HepG2 (cell line): ENCODE results near the gene CHMP4B. TPM values are rescaled to one million over a fixed set of nuclear protein-coding genes. Genes with fewer than 3 reads are reported as not detected.

Experiments used
- KAT7 ChIP-seq: IDR thresholded peaks from 2 replicates; pipeline ENCODE4 v1.6.1; 2018; ENCODE audit warnings: borderline replicate concordance, missing compliant biosample characterization
- PRMT3 ChIP-seq: sonication (generic); formaldehyde crosslinking; IDR thresholded peaks from 2 replicates; pipeline ENCODE4 v1.8.1; 2022; ENCODE audit warnings: low read depth, mild to moderate bottlenecking, moderate library complexity, missing genetic modification reagents, borderline replicate concordance
- SIN3A ChIP-seq: IDR thresholded peaks from 2 replicates; pipeline ENCODE4 v1.6.1; 2011; ENCODE audit warnings: low read depth, mild to moderate bottlenecking, control low read depth, low read length, borderline replicate concordance
- ZBTB8A ChIP-seq: sonication (generic); formaldehyde crosslinking; IDR thresholded peaks from 2 replicates; pipeline ENCODE4 v1.4.0; 2020; ENCODE audit warnings: mild to moderate bottlenecking, low read depth, missing genetic modification reagents, borderline replicate concordance
- ZFP62 ChIP-seq: sonication (generic); formaldehyde crosslinking; IDR thresholded peaks from 2 replicates; pipeline ENCODE4 v1.4.0; 2020; ENCODE audit warnings: missing genetic modification reagents
- polyA plus RNA-seq, 8 experiments: library from polyadenylated mRNA; depleted of rRNA in 3 of 8; stranded (reverse) in 7 of 8; unstranded in 1 of 8; fragments of >200 nt; fragmentation: Illumina TruSeq in 4 of 8; extraction: Trizol in 4 of 8; gene quantifications; 2 replicates each; pipeline versions ENCODE4 v1.2.1 to v1.2.3, GENCODE V29; 2011 to 2016; ENCODE audit warnings: low read depth in 4 of 8, missing spikeins in 1 of 8, mixed read lengths in 1 of 8; ENCODE audit not compliant: insufficient read depth in 1 of 8
- total RNA-seq, 5 experiments: library from RNA; depleted of rRNA; stranded (reverse); fragments of >200 nt; fragmentation: Illumina TruSeq; extraction: Trizol; gene quantifications; 2 replicates each; pipeline ENCODE4 v1.2.3, GENCODE V29; 2016; ENCODE audit warnings: low read depth in 1 of 5
- TF ChIP-seq, protein P1 (sequence below): sonication (generic); formaldehyde crosslinking; IDR thresholded peaks from 2 replicates; pipeline ENCODE4 v1.4.0; 2020; ENCODE audit warnings: missing genetic modification reagents, borderline replicate concordance
- TF ChIP-seq, protein P2 (sequence below): IDR thresholded peaks from 2 replicates; pipeline ENCODE4 v1.6.1; 2016; ENCODE audit warnings: control low read depth
- TF ChIP-seq, protein P3 (sequence below): sonication (generic); formaldehyde crosslinking; IDR thresholded peaks from one replicate; pipeline ENCODE4 v1.5.1; 2020; ENCODE audit warnings: mild to moderate bottlenecking, missing genetic modification reagents; ENCODE audit errors: not compliant biosample characterization
- TF ChIP-seq, protein P4 (sequence below): sonication (generic); formaldehyde crosslinking; IDR thresholded peaks from 2 replicates; pipeline ENCODE4 v1.4.0; 2020; ENCODE audit warnings: mild to moderate bottlenecking, missing genetic modification reagents, borderline replicate concordance

CHMP4B gene
- total and polyA plus RNA-seq, 2 of the 13 experiments (the other 11 are each of a cell fraction or from before 2014, with no cell fraction given) = 40.1 to 45.6 TPM

DNA sequence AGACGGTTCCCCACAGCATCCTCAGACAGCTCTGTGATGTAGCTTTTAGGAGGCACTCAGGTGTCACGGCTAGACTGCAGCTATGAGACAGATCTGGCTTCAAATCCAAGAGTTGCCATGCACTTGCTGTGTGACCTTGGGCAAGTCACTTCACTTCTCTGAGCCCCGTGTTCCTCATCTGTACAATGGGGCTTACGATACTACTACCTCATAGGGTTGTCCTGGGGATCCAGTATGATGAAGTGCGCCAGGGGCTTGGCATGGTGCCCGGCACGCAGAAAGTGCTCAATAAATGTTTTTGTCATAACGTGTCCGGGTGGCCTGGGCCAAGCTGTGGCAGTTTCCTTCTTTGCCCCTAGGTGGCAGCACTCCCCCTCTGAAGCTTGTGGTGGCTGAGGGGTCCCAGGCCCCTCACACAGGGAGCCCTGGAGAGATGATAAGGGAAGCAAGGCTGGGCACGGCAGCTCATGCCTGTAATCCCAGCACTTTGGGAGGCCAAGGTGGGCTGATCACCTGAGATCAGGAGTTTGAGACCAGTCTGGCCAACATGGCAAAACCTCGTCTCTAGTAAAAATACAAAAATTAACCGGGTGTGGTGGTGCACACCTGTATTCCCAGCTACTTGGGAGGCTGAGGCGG is 19.1 kb upstream of the CHMP4B start (continued):
- TF ChIP-seq, protein P1, sequence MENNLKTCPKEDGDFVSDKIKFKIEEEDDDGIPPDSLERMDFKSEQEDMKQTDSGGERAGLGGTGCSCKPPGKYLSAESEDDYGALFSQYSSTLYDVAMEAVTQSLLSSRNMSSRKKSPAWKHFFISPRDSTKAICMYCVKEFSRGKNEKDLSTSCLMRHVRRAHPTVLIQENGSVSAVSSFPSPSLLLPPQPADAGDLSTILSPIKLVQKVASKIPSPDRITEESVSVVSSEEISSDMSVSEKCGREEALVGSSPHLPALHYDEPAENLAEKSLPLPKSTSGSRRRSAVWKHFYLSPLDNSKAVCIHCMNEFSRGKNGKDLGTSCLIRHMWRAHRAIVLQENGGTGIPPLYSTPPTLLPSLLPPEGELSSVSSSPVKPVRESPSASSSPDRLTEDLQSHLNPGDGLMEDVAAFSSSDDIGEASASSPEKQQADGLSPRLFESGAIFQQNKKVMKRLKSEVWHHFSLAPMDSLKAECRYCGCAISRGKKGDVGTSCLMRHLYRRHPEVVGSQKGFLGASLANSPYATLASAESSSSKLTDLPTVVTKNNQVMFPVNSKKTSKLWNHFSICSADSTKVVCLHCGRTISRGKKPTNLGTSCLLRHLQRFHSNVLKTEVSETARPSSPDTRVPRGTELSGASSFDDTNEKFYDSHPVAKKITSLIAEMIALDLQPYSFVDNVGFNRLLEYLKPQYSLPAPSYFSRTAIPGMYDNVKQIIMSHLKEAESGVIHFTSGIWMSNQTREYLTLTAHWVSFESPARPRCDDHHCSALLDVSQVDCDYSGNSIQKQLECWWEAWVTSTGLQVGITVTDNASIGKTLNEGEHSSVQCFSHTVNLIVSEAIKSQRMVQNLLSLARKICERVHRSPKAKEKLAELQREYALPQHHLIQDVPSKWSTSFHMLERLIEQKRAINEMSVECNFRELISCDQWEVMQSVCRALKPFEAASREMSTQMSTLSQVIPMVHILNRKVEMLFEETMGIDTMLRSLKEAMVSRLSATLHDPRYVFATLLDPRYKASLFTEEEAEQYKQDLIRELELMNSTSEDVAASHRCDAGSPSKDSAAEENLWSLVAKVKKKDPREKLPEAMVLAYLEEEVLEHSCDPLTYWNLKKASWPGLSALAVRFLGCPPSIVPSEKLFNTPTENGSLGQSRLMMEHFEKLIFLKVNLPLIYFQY (CRISPR knock-in tag) = no peak; the same call in 1 of the 2 replicates
- TF ChIP-seq, protein P2, sequence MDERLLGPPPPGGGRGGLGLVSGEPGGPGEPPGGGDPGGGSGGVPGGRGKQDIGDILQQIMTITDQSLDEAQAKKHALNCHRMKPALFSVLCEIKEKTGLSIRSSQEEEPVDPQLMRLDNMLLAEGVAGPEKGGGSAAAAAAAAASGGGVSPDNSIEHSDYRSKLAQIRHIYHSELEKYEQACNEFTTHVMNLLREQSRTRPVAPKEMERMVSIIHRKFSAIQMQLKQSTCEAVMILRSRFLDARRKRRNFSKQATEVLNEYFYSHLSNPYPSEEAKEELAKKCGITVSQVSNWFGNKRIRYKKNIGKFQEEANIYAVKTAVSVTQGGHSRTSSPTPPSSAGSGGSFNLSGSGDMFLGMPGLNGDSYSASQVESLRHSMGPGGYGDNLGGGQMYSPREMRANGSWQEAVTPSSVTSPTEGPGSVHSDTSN (CRISPR knock-in tag) = no peak
- TF ChIP-seq SIN3A (no peak), PRMT3 (0 out of 2 replicates have a peak, but pooled peaks have one; percentile 31), ZBTB8A (0 out of 2 replicates have a peak, but pooled peaks have one; percentile 7), KAT7 (CRISPR knock-in tag) (no peak), ZFP62 (CRISPR knock-in tag) (no peak)
- TF ChIP-seq, protein P3, sequence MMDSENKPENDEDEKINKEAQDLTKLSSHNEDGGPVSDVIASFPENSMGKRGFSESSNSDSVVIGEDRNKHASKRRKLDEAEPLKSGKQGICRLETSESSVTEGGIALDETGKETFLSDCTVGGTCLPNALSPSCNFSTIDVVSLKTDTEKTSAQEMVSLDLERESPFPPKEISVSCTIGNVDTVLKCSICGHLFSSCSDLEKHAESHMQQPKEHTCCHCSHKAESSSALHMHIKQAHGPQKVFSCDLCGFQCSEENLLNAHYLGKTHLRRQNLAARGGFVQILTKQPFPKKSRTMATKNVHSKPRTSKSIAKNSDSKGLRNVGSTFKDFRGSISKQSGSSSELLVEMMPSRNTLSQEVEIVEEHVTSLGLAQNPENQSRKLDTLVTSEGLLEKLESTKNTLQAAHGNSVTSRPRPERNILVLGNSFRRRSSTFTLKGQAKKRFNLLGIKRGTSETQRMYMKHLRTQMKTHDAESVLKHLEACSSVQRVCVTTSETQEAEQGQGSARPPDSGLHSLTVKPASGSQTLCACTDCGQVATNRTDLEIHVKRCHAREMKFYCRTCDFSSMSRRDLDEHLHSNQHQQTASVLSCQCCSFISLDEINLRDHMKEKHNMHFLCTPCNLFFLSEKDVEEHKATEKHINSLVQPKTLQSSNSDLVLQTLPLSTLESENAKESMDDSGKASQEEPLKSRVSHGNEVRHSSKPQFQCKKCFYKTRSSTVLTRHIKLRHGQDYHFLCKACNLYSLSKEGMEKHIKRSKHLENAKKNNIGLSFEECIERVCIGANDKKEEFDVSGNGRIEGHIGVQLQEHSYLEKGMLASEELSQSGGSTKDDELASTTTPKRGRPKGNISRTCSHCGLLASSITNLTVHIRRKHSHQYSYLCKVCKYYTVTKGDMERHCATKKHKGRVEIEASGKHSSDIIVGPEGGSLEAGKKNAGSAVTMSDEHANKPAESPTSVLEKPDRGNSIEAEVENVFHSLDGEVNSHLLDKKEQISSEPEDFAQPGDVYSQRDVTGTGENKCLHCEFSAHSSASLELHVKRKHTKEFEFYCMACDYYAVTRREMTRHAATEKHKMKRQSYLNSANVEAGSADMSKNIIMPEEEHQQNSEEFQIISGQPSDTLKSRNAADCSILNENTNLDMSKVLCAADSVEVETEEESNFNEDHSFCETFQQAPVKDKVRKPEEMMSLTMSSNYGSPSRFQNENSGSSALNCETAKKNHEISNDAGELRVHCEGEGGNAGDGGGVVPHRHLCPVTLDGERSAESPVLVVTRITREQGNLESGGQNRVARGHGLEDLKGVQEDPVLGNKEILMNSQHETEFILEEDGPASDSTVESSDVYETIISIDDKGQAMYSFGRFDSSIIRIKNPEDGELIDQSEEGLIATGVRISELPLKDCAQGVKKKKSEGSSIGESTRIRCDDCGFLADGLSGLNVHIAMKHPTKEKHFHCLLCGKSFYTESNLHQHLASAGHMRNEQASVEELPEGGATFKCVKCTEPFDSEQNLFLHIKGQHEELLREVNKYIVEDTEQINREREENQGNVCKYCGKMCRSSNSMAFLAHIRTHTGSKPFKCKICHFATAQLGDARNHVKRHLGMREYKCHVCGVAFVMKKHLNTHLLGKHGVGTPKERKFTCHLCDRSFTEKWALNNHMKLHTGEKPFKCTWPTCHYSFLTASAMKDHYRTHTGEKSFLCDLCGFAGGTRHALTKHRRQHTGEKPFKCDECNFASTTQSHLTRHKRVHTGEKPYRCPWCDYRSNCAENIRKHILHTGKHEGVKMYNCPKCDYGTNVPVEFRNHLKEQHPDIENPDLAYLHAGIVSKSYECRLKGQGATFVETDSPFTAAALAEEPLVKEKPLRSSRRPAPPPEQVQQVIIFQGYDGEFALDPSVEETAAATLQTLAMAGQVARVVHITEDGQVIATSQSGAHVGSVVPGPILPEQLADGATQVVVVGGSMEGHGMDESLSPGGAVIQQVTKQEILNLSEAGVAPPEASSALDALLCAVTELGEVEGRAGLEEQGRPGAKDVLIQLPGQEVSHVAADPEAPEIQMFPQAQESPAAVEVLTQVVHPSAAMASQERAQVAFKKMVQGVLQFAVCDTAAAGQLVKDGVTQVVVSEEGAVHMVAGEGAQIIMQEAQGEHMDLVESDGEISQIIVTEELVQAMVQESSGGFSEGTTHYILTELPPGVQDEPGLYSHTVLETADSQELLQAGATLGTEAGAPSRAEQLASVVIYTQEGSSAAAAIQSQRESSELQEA (CRISPR knock-in tag) = no peak
- TF ChIP-seq, protein P4, sequence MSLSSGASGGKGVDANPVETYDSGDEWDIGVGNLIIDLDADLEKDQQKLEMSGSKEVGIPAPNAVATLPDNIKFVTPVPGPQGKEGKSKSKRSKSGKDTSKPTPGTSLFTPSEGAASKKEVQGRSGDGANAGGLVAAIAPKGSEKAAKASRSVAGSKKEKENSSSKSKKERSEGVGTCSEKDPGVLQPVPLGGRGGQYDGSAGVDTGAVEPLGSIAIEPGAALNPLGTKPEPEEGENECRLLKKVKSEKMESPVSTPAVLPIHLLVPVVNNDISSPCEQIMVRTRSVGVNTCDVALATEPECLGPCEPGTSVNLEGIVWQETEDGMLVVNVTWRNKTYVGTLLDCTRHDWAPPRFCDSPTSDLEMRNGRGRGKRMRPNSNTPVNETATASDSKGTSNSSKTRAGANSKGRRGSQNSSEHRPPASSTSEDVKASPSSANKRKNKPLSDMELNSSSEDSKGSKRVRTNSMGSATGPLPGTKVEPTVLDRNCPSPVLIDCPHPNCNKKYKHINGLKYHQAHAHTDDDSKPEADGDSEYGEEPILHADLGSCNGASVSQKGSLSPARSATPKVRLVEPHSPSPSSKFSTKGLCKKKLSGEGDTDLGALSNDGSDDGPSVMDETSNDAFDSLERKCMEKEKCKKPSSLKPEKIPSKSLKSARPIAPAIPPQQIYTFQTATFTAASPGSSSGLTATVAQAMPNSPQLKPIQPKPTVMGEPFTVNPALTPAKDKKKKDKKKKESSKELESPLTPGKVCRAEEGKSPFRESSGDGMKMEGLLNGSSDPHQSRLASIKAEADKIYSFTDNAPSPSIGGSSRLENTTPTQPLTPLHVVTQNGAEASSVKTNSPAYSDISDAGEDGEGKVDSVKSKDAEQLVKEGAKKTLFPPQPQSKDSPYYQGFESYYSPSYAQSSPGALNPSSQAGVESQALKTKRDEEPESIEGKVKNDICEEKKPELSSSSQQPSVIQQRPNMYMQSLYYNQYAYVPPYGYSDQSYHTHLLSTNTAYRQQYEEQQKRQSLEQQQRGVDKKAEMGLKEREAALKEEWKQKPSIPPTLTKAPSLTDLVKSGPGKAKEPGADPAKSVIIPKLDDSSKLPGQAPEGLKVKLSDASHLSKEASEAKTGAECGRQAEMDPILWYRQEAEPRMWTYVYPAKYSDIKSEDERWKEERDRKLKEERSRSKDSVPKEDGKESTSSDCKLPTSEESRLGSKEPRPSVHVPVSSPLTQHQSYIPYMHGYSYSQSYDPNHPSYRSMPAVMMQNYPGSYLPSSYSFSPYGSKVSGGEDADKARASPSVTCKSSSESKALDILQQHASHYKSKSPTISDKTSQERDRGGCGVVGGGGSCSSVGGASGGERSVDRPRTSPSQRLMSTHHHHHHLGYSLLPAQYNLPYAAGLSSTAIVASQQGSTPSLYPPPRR (CRISPR knock-in tag) = peak; percentile 32; the same call in 1 of the 2 replicates
